22Rv1 (cell line): ENCODE measurements around the gene MARK4.
"Not testable (repeated sequence)": the region's sequence is repeated elsewhere in the genome, so short reads cannot be mapped to it uniquely, and the experiment has no call there.

Experiments used
- H3K27ac ChIP-seq: fragments of 450-650 bp; 2 replicates; pipeline ENCODE4 v1.5.1; 2017
- ZFX ChIP-seq: fragments of 450-650 bp; IDR thresholded peaks from 2 replicates; pipeline ENCODE4 v1.6.1; 2017; ENCODE audit warnings: antibody characterized with exemption, borderline replicate concordance
- TF ChIP-seq, protein P1 (sequence below): fragments of 450-650 bp; IDR thresholded peaks from 2 replicates; pipeline ENCODE4 v1.5.1; 2017; ENCODE audit warnings: mild to moderate bottlenecking

The MARK4 gene

DNA sequence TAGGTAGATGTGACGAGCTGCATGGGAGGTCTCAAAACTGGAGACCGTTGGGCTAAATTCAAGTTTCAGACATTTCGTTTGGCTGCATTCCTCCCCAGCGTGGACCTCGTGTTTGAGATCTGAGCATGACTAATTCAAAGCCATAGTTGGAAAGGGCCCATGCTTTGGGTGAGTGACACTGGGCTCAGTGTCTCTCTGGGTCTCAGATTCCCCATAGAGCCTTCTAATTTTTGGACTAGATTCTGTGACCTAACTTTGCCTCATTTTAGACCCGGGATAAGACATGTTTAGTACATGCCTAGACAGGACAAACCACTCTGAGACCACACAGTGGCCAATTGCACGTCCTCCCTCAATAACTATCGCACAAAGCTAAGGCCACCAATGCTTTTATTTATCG lies 55.0 kb downstream of the MARK4 start:
- TF ChIP-seq, protein P1, sequence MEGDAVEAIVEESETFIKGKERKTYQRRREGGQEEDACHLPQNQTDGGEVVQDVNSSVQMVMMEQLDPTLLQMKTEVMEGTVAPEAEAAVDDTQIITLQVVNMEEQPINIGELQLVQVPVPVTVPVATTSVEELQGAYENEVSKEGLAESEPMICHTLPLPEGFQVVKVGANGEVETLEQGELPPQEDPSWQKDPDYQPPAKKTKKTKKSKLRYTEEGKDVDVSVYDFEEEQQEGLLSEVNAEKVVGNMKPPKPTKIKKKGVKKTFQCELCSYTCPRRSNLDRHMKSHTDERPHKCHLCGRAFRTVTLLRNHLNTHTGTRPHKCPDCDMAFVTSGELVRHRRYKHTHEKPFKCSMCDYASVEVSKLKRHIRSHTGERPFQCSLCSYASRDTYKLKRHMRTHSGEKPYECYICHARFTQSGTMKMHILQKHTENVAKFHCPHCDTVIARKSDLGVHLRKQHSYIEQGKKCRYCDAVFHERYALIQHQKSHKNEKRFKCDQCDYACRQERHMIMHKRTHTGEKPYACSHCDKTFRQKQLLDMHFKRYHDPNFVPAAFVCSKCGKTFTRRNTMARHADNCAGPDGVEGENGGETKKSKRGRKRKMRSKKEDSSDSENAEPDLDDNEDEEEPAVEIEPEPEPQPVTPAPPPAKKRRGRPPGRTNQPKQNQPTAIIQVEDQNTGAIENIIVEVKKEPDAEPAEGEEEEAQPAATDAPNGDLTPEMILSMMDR = no peak
- TF ChIP-seq ZFX = no peak
- no peak overlapping the region for H3K27ac ChIP-seq

DNA sequence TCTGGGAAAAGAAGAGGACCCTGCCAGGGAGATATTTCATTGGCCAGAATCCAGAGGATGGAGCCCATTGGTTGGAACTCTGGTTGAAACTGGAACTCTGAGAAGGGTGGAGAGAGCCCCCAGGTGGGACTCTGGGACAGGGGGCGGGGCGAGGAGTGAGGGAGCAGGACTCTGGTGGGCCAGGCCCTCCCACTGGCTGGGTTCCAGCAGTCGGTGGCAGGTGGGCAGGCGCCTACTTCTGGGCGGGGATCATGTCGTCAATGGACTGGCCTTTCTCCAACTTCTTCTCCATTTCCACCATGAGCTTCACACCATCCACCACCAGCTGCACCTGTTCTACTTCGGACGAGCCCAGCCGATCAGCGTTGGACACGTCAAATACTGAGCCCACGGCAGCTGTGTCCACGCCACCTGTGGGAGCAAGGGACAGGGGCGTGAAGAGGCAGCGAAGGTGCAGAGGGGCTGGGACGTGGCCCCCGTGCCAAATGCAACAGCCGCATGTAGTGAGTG lies 55.5 kb downstream of the MARK4 start:
- TF ChIP-seq, protein P1 = no peak
- no peak for TF ChIP-seq ZFX
- no peak overlapping the region for H3K27ac ChIP-seq

DNA sequence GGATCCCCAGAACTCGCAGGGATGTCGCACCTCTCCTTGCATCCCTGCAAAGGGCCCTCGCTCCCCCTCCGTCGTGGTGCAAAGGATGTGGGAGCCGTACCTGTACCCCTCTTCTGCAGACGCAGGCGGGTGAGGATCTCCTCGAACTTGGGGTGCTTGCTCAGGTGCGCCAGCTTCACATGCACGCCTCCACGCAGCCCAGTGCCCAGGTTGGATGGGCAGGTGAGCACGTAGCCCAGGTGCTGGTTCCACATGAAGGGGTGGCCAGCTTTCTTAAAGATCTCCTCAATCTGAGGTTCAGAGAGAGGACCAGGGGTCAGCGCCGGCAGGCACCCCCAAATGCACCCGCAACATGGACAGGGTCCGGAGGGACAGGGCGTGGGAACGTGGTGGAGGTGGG lies 56.3 kb downstream of the MARK4 start:
- TF ChIP-seq, protein P1 = no peak
- TF ChIP-seq ZFX = no peak
- H3K27ac ChIP-seq = no peak overlapping the region

DNA sequence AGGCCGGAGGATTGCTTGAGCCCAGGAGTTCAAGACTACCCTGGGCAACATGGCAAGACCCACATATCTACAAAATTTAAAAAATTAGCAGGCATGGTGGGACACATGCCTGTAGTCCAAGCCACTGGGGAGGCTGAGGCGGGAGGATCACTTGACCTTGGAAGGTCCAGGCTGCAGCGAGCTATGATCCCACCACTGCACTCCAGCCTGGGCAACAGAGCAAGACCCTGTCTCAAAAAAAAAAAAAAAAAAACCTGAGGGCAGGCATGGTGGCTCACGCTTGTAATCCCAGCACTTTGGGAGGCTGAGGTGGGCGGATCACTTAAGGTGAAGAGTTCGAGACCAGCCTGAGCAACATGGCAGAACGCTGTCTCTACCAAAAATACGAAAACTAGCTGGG lies 58.3 kb downstream of the MARK4 start:
- H3K27ac ChIP-seq = not testable (repeated sequence)

DNA sequence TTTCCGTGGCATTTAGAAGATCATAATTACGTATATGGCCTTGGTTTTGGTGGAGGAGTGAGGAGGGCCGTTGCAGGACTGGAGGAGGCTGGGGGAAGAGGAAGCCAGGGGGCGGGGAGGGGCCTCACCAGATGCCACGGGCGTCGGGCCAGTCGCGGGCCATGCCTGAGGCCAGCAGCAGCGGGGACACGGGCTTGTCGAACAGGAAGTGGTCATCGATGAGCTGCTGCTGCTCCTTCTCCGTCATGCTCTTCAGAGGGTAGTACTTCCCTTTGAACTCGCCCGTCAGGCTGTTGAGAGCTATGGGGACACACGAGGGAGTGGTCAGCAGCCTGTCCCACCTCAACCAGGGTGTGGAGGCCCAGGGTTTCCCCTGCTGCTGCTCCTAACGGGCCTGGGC lies 60.5 kb downstream of the MARK4 start:
- TF ChIP-seq, protein P1 = no peak
- no peak for TF ChIP-seq ZFX
- no peak overlapping the region for H3K27ac ChIP-seq

DNA sequence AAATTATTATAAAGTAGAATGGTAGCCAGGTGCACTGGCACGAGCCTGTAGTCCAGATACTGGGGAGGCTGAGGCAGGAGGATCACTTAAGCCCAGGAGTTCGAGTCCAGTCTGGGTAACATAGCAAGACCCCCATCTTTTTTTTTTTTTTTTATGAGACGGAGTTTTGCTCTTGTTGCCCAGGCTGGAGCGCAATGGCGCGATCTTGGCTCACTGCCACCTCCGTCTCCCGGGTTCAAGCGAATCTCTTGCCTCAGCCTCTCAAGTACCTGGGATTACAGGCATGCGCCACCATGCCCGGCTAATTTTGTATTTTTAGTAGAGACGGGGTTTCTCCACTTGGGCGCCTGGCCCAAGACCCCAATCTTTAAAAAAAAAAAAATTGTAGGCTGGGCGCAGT lies 61.2 kb downstream of the MARK4 start:
- not testable (repeated sequence) for H3K27ac ChIP-seq

DNA sequence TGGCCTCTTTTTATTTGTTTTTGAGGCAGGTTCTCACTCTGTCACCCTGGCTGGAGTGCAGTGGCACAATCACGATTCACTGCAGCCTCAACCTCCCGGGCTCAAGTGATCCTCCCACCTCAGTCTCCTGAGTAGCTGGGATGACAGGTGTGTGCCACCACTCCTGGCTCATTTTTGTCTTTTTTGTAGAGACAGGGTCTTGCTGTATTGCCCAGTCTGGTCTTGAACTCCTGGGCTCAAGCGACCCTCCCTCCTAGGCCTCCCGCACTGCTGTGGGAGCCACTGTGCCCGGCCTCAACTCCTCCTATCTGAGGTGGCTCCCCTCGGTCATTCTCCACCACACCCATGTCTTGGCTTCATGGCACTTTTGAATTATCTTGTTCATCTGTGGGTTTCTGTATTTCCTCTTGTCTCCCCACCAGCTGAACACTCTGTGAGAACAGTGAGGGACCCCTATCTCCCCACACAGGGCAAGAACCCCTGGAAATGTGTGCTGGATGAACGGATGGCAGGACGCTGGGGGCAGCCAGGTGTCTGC lies 63.7 kb downstream of the MARK4 start:
- no peak for TF ChIP-seq ZFX
- TF ChIP-seq, protein P1 = no peak
- no peak overlapping the region for H3K27ac ChIP-seq

DNA sequence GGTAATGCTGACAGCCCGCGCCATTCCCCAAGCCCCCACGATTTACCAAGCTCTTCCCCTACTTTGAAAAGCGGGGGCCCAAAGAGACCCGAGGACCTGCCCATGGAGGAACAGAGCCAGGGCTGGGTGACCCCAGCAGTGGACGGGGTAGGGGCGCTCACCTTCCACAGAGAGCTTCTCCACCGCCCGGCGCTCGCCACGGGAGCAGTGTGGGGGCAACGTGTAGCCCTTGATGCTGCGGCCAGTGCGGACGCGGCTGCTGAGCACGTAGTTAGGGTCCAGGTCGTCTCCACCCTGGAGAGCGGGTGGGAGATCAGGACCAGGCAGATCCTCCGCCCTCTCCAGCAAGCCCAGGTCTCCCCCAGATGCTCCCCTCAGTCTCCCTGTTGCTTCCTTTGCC lies 64.2 kb downstream of the MARK4 start:
- TF ChIP-seq ZFX = no peak
- TF ChIP-seq, protein P1 = no peak

More for the DNA sequence above, 64.2 kb downstream of the MARK4 start:
- no peak overlapping the region for H3K27ac ChIP-seq
